Measurements from ENCODE around the gene PDZD4. TPM values are rescaled to one million over a fixed set of nuclear protein-coding genes. Genes with fewer than 3 reads are reported as not detected.

The PDZD4 gene
- total and polyA plus RNA-seq, 2 experiments from 2014 or later: not detected

GRCh38 chrX:153861733-153862310 lies 31.5 kb upstream of the PDZD4 start:
- DNase-seq: no peak

GRCh38 chrX:153861151-153861550 lies 30.8 kb upstream of the PDZD4 start:
- Histone ChIP-seq H4K20me1 (ENCODE audit: insufficient read depth) (no peaks in the 10 kb centered on the region), H3K9me2 (ENCODE audit: insufficient read depth) (no peaks in the 10 kb centered on the region), H3K9ac (no peak overlapping the region), H3K27ac (no peak overlapping the region), H2AFZ (no peak overlapping the region), H3K27me3 (replicated peaks; ENCODE audit: insufficient read depth) (no peaks in the 10 kb centered on the region), H3K9me3 (ENCODE audit: low read depth) (no peaks in the 10 kb centered on the region), H3K4me1 (ENCODE audit: insufficient read depth) (no peaks in the 10 kb centered on the region), H3K36me3 (ENCODE audit: low read depth) (no peaks in the 10 kb centered on the region), H3K4me3 (no peak overlapping the region), H3K4me2 (ENCODE audit: unreplicated experiment) (no peak overlapping the region), H3K79me2 (ENCODE audit: insufficient read depth) (no peaks in the 10 kb centered on the region), H3F3A (ENCODE audit: insufficient read depth) (no peaks in the 10 kb centered on the region)
- in situ Hi-C loops (cut with MboI): no loop called here
- TF ChIP-seq EZH2phosphoT487 (IDR thresholded peaks at IDR 0.05; ENCODE audit: insufficient read depth, low read depth) (no peak), EZH2 (IDR thresholded peaks at IDR 0.05; ENCODE audit: insufficient read depth, poor library complexity, severe bottlenecking) (no peak)
- 65 to 71% methylated on average over 4 to 7 of the region's 10 CpGs for WGBS, 2 experiments (ENCODE audit: low coverage in 1 of 2, low lambda C conversion rate in 2 of 2, missing lambda C conversion rate in 2 of 2)
- DNase-seq: no peak

More at GRCh38 chrX:153861733-153862310, 31.5 kb upstream of the PDZD4 start:
- Histone ChIP-seq H3K9me2 (ENCODE audit: insufficient read depth) (no peaks in the 10 kb centered on the region), H3K9ac (no peak overlapping the region), H3K4me1 (ENCODE audit: insufficient read depth) (no peaks in the 10 kb centered on the region), H2AFZ (no peak overlapping the region), H3K4me3 (no peak overlapping the region), H3K4me2 (ENCODE audit: unreplicated experiment) (no peak overlapping the region), H3F3A (ENCODE audit: insufficient read depth) (no peaks in the 10 kb centered on the region), H3K9me3 (ENCODE audit: low read depth) (no peaks in the 10 kb centered on the region), H3K27ac (no peak overlapping the region), H3K36me3 (ENCODE audit: low read depth) (no peaks in the 10 kb centered on the region), H3K79me2 (ENCODE audit: insufficient read depth) (no peaks in the 10 kb centered on the region), H3K27me3 (replicated peaks; ENCODE audit: insufficient read depth) (no peaks in the 10 kb centered on the region), H4K20me1 (ENCODE audit: insufficient read depth) (no peaks in the 10 kb centered on the region)
- TF ChIP-seq EZH2 (IDR thresholded peaks at IDR 0.05; ENCODE audit: insufficient read depth, poor library complexity, severe bottlenecking): no peak
- in situ Hi-C loops (cut with MboI): no loop called here
- 67 to 91% methylated on average over 6 to 20 of the region's 21 CpGs for WGBS, 2 experiments (ENCODE audit: low coverage in 1 of 2, low lambda C conversion rate in 2 of 2, missing lambda C conversion rate in 2 of 2)

GRCh38 chrX:153857348-153857903 lies 27.1 kb upstream of the PDZD4 start:
- Histone ChIP-seq H3F3A (ENCODE audit: insufficient read depth) (no peaks in the 10 kb centered on the region), H3K9ac (no peak overlapping the region), H4K20me1 (ENCODE audit: insufficient read depth) (no peaks in the 10 kb centered on the region), H3K27ac (no peak overlapping the region), H3K36me3 (ENCODE audit: low read depth) (no peaks in the 10 kb centered on the region), H3K9me3 (ENCODE audit: low read depth) (no peaks in the 10 kb centered on the region), H3K9me2 (ENCODE audit: insufficient read depth) (no peaks in the 10 kb centered on the region), H3K27me3 (replicated peaks; ENCODE audit: insufficient read depth) (no peaks in the 10 kb centered on the region), H3K79me2 (ENCODE audit: insufficient read depth) (no peaks in the 10 kb centered on the region), H3K4me2 (ENCODE audit: unreplicated experiment) (no peak overlapping the region), H3K4me1 (ENCODE audit: insufficient read depth) (no peaks in the 10 kb centered on the region), H3K4me3 (no peak overlapping the region), H2AFZ (no peak overlapping the region)
- 38 to 44% methylated on average over 2 of the region's 2 CpGs for WGBS, 2 experiments (ENCODE audit: low coverage in 1 of 2, low lambda C conversion rate in 2 of 2, missing lambda C conversion rate in 2 of 2)
- in situ Hi-C loops (cut with MboI): no loop called here
- TF ChIP-seq EZH2 (IDR thresholded peaks at IDR 0.05; ENCODE audit: insufficient read depth, poor library complexity, severe bottlenecking) (no peak), EZH2phosphoT487 (IDR thresholded peaks at IDR 0.05; ENCODE audit: insufficient read depth, low read depth) (no peak)
- no peak for DNase-seq

- no peaks in the 10 kb centered on the region for H3K79me2 ChIP-seq (ENCODE audit: insufficient read depth)
- no peaks in the 10 kb centered on the region for H3K36me3 ChIP-seq (ENCODE audit: low read depth)
- H3K9me3 ChIP-seq (ENCODE audit: low read depth): no peaks in the 10 kb centered on the region
- in situ Hi-C loops (cut with MboI): no loop called here
- H3K27ac ChIP-seq: no peak overlapping the region
- H3K9me2 ChIP-seq (ENCODE audit: insufficient read depth): no peaks in the 10 kb centered on the region
- WGBS, 2 experiments (ENCODE audit: low coverage in 1 of 2, low lambda C conversion rate in 2 of 2, missing lambda C conversion rate in 2 of 2): 61 to 66% methylated on average over 9 of the region's 9 CpGs
- no peaks in the 10 kb centered on the region for H4K20me1 ChIP-seq (ENCODE audit: insufficient read depth)
- no peak overlapping the region for H3K4me2 ChIP-seq (ENCODE audit: unreplicated experiment)
- no peak overlapping the region for H2AFZ ChIP-seq
- H3K4me3 ChIP-seq: no peak overlapping the region
- H3K4me1 ChIP-seq (ENCODE audit: insufficient read depth): no peaks in the 10 kb centered on the region
- no peaks in the 10 kb centered on the region for H3F3A ChIP-seq (ENCODE audit: insufficient read depth)
- H3K27me3 ChIP-seq (replicated peaks; ENCODE audit: insufficient read depth): no peaks in the 10 kb centered on the region
- no peak for DNase-seq
- no peak overlapping the region for H3K9ac ChIP-seq
- no peak for TF ChIP-seq EZH2phosphoT487 (IDR thresholded peaks at IDR 0.05; ENCODE audit: insufficient read depth, low read depth)
- no peak for TF ChIP-seq EZH2 (IDR thresholded peaks at IDR 0.05; ENCODE audit: insufficient read depth, poor library complexity, severe bottlenecking)
Measured at GRCh38 chrX:153854702-153855101, 24.4 kb upstream of the PDZD4 start.

Measured in GM23248 (cell line).